OCI-LY7 (cell line): ENCODE measurements around the gene CISTR.

Experiments
- CTCF ChIP-seq: fragments of 200-600 bp; sonication (generic); conservative IDR thresholded peaks from 2 replicates; pipeline ENCODE4 v1.5.1; 2014; ENCODE audit warnings: mild to moderate bottlenecking, antibody characterized with exemption, low read length, moderate library complexity, mixed read lengths
- EZH2phosphoT487 ChIP-seq: fragments of 200-600 bp; sonication (generic); IDR thresholded peaks from 2 replicates; pipeline ENCODE4 v1.6.1; 2018; ENCODE audit warnings: low read depth, borderline replicate concordance, mild to moderate bottlenecking, mixed run types, antibody characterized with exemption, low read length, moderate library complexity, mixed read lengths

DNA sequence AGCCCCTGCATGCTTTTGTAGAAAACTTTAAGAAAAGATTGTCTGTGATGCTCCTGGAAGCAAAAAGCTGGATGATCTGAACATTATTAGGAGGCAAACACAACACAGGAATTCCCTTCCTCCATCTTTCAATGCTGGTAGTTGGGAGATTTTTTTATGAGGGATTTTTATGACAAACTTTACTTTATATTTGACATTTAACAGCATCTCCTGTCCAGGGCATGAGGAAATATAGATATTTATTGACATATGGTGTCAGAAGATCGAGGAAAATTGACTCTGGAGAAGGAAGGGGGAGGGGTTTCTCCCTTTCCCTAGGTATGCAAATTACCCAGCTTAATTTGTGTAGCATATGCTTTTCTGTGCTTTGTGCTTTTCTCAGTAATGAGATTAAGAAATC lies 37.8 kb upstream of the CISTR start:
- TF ChIP-seq CTCF (no peak), EZH2phosphoT487 (no peak)
